Mesenchymal stem cell (in vitro differentiated cells and primary cell): Measurements from ENCODE around the gene TBC1D22A.

Experiments
- DNase-seq: peaks from one replicate; pipeline ENCODE4 v3.0.0-alpha.2; 2013
- H2AFZ ChIP-seq: one replicate; pipeline ENCODE4 v1.6.1; 2013; ENCODE audit warnings: low read depth, mild to moderate bottlenecking, control low read depth, inconsistent platforms, low read length, moderate library complexity
- H2AK5ac ChIP-seq: 2 replicates; pipeline ENCODE4 v1.6.1; 2013; ENCODE audit warnings: low read length, moderate library complexity, mild to moderate bottlenecking, inconsistent platforms; ENCODE audit not compliant: severe bottlenecking
- H2BK120ac ChIP-seq: one replicate; pipeline ENCODE4 v1.6.1; 2013; ENCODE audit warnings: low read depth, mild to moderate bottlenecking, inconsistent platforms, low read length, moderate library complexity
- H2BK12ac ChIP-seq, 2 experiments: one replicate each; pipeline ENCODE4 v1.6.1; 2013; ENCODE audit warnings: inconsistent platforms in 2 of 2, low read length in 2 of 2, mild to moderate bottlenecking in 2 of 2, moderate library complexity in 2 of 2, control low read depth in 1 of 2
- H2BK15ac ChIP-seq: one replicate; pipeline ENCODE4 v1.6.1; 2013; ENCODE audit warnings: mild to moderate bottlenecking, low read depth, inconsistent platforms; ENCODE audit not compliant: poor library complexity, severe bottlenecking
- H2BK5ac ChIP-seq: 2 replicates; pipeline ENCODE4 v1.6.1; 2013; ENCODE audit warnings: low read depth, mild to moderate bottlenecking, low read length, control low read depth, inconsistent platforms; ENCODE audit not compliant: poor library complexity, severe bottlenecking
- H3K14ac ChIP-seq, 2 experiments: one replicate each; pipeline ENCODE4 v1.6.1; 2013; ENCODE audit warnings: inconsistent platforms in 2 of 2, low read length in 2 of 2, control low read depth in 1 of 2, mild to moderate bottlenecking in 1 of 2, moderate library complexity in 1 of 2
- H3K18ac ChIP-seq, 2 experiments: one replicate each; pipeline ENCODE4 v1.6.1; 2013; ENCODE audit warnings: inconsistent platforms in 2 of 2, low read length in 2 of 2, control low read depth in 1 of 2, low read depth in 1 of 2, mild to moderate bottlenecking in 1 of 2
- H3K23ac ChIP-seq, 2 experiments: one replicate each; pipeline ENCODE4 v1.6.1; 2013; ENCODE audit warnings: inconsistent platforms in 2 of 2, low read length in 2 of 2, mild to moderate bottlenecking in 2 of 2, moderate library complexity in 2 of 2, control low read depth in 1 of 2
- H3K27ac ChIP-seq: 2 replicates; pipeline ENCODE4 v1.5.1; 2013; ENCODE audit warnings: mild to moderate bottlenecking, moderate library complexity, low read length, control low read depth, inconsistent platforms; ENCODE audit not compliant: poor library complexity, severe bottlenecking
- H3K27me3 ChIP-seq, 2 experiments: 2 replicates each; pipeline versions ENCODE4 v1.6.1 to v1.7.0; 2013; ENCODE audit warnings: low read length in 2 of 2, mild to moderate bottlenecking in 2 of 2, moderate library complexity in 2 of 2, control low read depth in 1 of 2, inconsistent platforms in 1 of 2; ENCODE audit not compliant: control insufficient read depth in 1 of 2, insufficient read depth in 1 of 2
- H3K36me3 ChIP-seq, 2 experiments: 2 replicates each; pipeline versions ENCODE4 v1.6.1 to v1.7.0; 2013; ENCODE audit warnings: low read length in 2 of 2, control low read depth in 1 of 2, inconsistent platforms in 1 of 2, low read depth in 1 of 2, mild to moderate bottlenecking in 1 of 2; ENCODE audit not compliant: insufficient read depth in 2 of 2, control insufficient read depth in 1 of 2
- H3K4ac ChIP-seq, 2 experiments: one replicate each; pipeline ENCODE4 v1.6.1; 2013; ENCODE audit warnings: inconsistent platforms in 2 of 2, low read length in 2 of 2, mild to moderate bottlenecking in 2 of 2, moderate library complexity in 2 of 2, control low read depth in 1 of 2, low read depth in 1 of 2
- H3K4me1 ChIP-seq: 2 replicates; pipeline ENCODE4 v1.6.1; 2013; ENCODE audit warnings: low read depth, low read length, control low read depth; ENCODE audit not compliant: control insufficient read depth, insufficient read depth
- H3K4me2 ChIP-seq: 2 replicates; pipeline ENCODE4 v1.6.1; 2013; ENCODE audit warnings: low read length, mild to moderate bottlenecking, inconsistent platforms; ENCODE audit not compliant: poor library complexity, severe bottlenecking
- H3K4me3 ChIP-seq, 2 experiments: 2 replicates each; pipeline versions ENCODE4 v1.5.1 to v1.7.0; 2013; ENCODE audit warnings: low read length in 2 of 2, mild to moderate bottlenecking in 2 of 2, control low read depth in 1 of 2, low read depth in 1 of 2; ENCODE audit not compliant: insufficient read depth in 1 of 2
- H3K79me1 ChIP-seq: replicated peaks from 2 replicates; pipeline ENCODE4 v1.6.1; 2013; ENCODE audit warnings: mild to moderate bottlenecking, control low read depth, low read length, inconsistent platforms; ENCODE audit not compliant: poor library complexity, severe bottlenecking
- H3K9ac ChIP-seq: 2 replicates; pipeline ENCODE4 v1.7.0; 2013; ENCODE audit warnings: mild to moderate bottlenecking, low read length, moderate library complexity
- H3K9me3 ChIP-seq: 2 replicates; pipeline ENCODE4 v1.7.0; 2013; ENCODE audit warnings: mild to moderate bottlenecking, low read length; ENCODE audit not compliant: control insufficient read depth
- H4K8ac ChIP-seq: one replicate; pipeline ENCODE4 v1.6.1; 2013; ENCODE audit warnings: inconsistent platforms, mild to moderate bottlenecking, low read length, moderate library complexity
- H4K91ac ChIP-seq: one replicate; pipeline ENCODE4 v1.6.1; 2013; ENCODE audit warnings: mild to moderate bottlenecking, low read length, inconsistent platforms
- WGBS: methylation state at CpG from one replicate; pipeline ENCODE4 v1.1.7; 2013; ENCODE audit warnings: mixed read lengths; 5-methylcytosine and 5-hydroxymethylcytosine counted together

Gene TBC1D22A

GRCh38 chr22:47191671-47192650 lies 429.5 kb downstream of the TBC1D22A start:
- H2BK15ac ChIP-seq, result no peak overlapping the region
- no peak overlapping the region for H3K4me2 ChIP-seq
- H3K23ac ChIP-seq, result no peak overlapping the region
- H4K91ac ChIP-seq, result no peak overlapping the region
- no peaks in the 10 kb centered on the region for H3K79me1 ChIP-seq
- H3K27ac ChIP-seq, result no peak overlapping the region
- no peak overlapping the region for H2BK5ac ChIP-seq
- 82% methylated on average over 25 of the region's 25 CpGs for WGBS
- DNase-seq, result no peak
- H4K8ac ChIP-seq, result no peak overlapping the region
- peaks cover 4% of the 10 kb centered on the region for H3K4me1 ChIP-seq
- H3K36me3 ChIP-seq, result no peaks in the 10 kb centered on the region
- no peak overlapping the region for H2AFZ ChIP-seq
- H2AK5ac ChIP-seq, result no peak overlapping the region
- peaks cover 0 to 23% of the 10 kb centered on the region in 2 experiments for H3K27me3 ChIP-seq
- no peak overlapping the region for H3K4ac ChIP-seq
- no peak overlapping the region for H3K14ac ChIP-seq
- H2BK12ac ChIP-seq, result no peak overlapping the region
- H2BK120ac ChIP-seq, result no peak overlapping the region
- H3K4me3 ChIP-seq, result no peak overlapping the region
- no peak overlapping the region for H3K9ac ChIP-seq
- no peaks in the 10 kb centered on the region for H3K9me3 ChIP-seq
- no peak overlapping the region for H3K18ac ChIP-seq

GRCh38 chr22:47192651-47193437 lies 430.4 kb downstream of the TBC1D22A start:
- H2AFZ ChIP-seq, result no peak overlapping the region
- no peak overlapping the region for H2BK5ac ChIP-seq
- no peak overlapping the region for H3K4me3 ChIP-seq
- H3K4ac ChIP-seq, result no peak overlapping the region
- peaks cover 4% of the 10 kb centered on the region for H3K4me1 ChIP-seq
- H4K8ac ChIP-seq, result no peak overlapping the region
- H2BK120ac ChIP-seq, result no peak overlapping the region
- H3K18ac ChIP-seq, result no peak overlapping the region
- H3K27ac ChIP-seq, result no peak overlapping the region
- no peaks in the 10 kb centered on the region for H3K36me3 ChIP-seq
- peaks cover 0 to 31% of the 10 kb centered on the region in 2 experiments for H3K27me3 ChIP-seq
- no peak overlapping the region for H3K4me2 ChIP-seq
- no peaks in the 10 kb centered on the region for H3K79me1 ChIP-seq
- WGBS, result 88% methylated on average over 30 of the region's 32 CpGs
- no peak overlapping the region for H3K9ac ChIP-seq
- no peak overlapping the region for H3K14ac ChIP-seq
- H3K9me3 ChIP-seq, result no peaks in the 10 kb centered on the region
- no peak for DNase-seq
- no peak overlapping the region for H4K91ac ChIP-seq
- no peak overlapping the region for H2AK5ac ChIP-seq
- H2BK15ac ChIP-seq, result no peak overlapping the region
- H3K23ac ChIP-seq, result no peak overlapping the region
- H2BK12ac ChIP-seq, result no peak overlapping the region

GRCh38 chr22:47193606-47194329 lies 431.3 kb downstream of the TBC1D22A start:
- H4K91ac ChIP-seq, result no peak overlapping the region
- no peak overlapping the region for H3K4me2 ChIP-seq
- H3K4me3 ChIP-seq, result no peak overlapping the region
- H3K4ac ChIP-seq, result no peak overlapping the region
- H3K14ac ChIP-seq, result no peak overlapping the region
- peaks cover 0 to 41% of the 10 kb centered on the region in 2 experiments for H3K27me3 ChIP-seq
- no peak overlapping the region for H3K27ac ChIP-seq
- DNase-seq, result no peak
- H3K79me1 ChIP-seq, result no peaks in the 10 kb centered on the region
- H2BK120ac ChIP-seq, result no peak overlapping the region
- H3K36me3 ChIP-seq, result no peaks in the 10 kb centered on the region
- H3K9me3 ChIP-seq, result no peaks in the 10 kb centered on the region
- no peak overlapping the region for H3K23ac ChIP-seq
- no peak overlapping the region for H2BK5ac ChIP-seq
- H3K18ac ChIP-seq, result no peak overlapping the region
- no peak overlapping the region for H2AK5ac ChIP-seq
- WGBS, result 92% methylated on average over 14 of the region's 19 CpGs
- H2BK12ac ChIP-seq, result no peak overlapping the region
- no peak overlapping the region for H3K9ac ChIP-seq
- H2AFZ ChIP-seq, result no peak overlapping the region
- no peak overlapping the region for H4K8ac ChIP-seq
- H3K4me1 ChIP-seq, result no peaks in the 10 kb centered on the region
- H2BK15ac ChIP-seq, result no peak overlapping the region
